Measurements from ENCODE around the gene CDH20. TPM values are rescaled to one million over a fixed set of nuclear protein-coding genes. Genes with fewer than 3 reads are reported as not detected.

Gene CDH20
- total and polyA plus RNA-seq, 8 donors: 0.15 to 1.5 (median 0.43) TPM; not detected in 5

- no peak overlapping the region for H3K4me3 ChIP-seq
- H3K9me3 ChIP-seq: no peaks in the 10 kb centered on the region
- H3K36me3 ChIP-seq: no peaks in the 10 kb centered on the region
- no peak overlapping the region for H3K27ac ChIP-seq
- TF ChIP-seq EP300 (IDR thresholded peaks at IDR 0.05) (no peak), POLR2AphosphoS5 (IDR thresholded peaks at IDR 0.05) (no peak), POLR2A (IDR thresholded peaks at IDR 0.05) (no peak), CTCF (IDR thresholded peaks at IDR 0.05) (no peak)
- H3K27me3 ChIP-seq: no peaks in the 10 kb centered on the region
- DNase-seq: no peak
- H3K4me1 ChIP-seq: no peaks in the 10 kb centered on the region
- intact Hi-C loops (cut with DNase I; ENCODE audit: low total_unique reads): no loop called here
- 56 to 71% (median 67%) methylated on average over 4 of the region's 4 CpGs for WGBS, 5 donors
These were observed 67.5 kb downstream of the CDH20 start for GRCh38 chr18:61400716-61401115.

- intact Hi-C loops (cut with DNase I; ENCODE audit: low total_unique reads): no loop called here
- no peaks in the 10 kb centered on the region for H3K36me3 ChIP-seq
- no peaks in the 10 kb centered on the region for H3K27me3 ChIP-seq
- no peaks in the 10 kb centered on the region for H3K9me3 ChIP-seq
- no peak overlapping the region for H3K27ac ChIP-seq
- no peak overlapping the region for H3K4me3 ChIP-seq
- TF ChIP-seq POLR2AphosphoS5 (IDR thresholded peaks at IDR 0.05): no peak
- no peak for TF ChIP-seq POLR2A (IDR thresholded peaks at IDR 0.05)
- no peak for TF ChIP-seq EP300 (IDR thresholded peaks at IDR 0.05)
- no peak for TF ChIP-seq CTCF (IDR thresholded peaks at IDR 0.05)
- H3K4me1 ChIP-seq: no peaks in the 10 kb centered on the region
- WGBS, 5 donors: 33 to 90% (median 49%) methylated on average over 1 of the region's 1 CpG
- peak in 1 of 2 donors; percentile 6 for DNase-seq
These were observed 69.5 kb downstream of the CDH20 start for GRCh38 chr18:61402726-61403125.

GRCh38 chr18:61413396-61413795, 80.2 kb downstream of the CDH20 start:
- TF ChIP-seq POLR2A (IDR thresholded peaks at IDR 0.05) (no peak), CTCF (IDR thresholded peaks at IDR 0.05) (no peak)
- Histone ChIP-seq H3K27ac (no peak overlapping the region), H3K4me1 (no peaks in the 10 kb centered on the region), H3K27me3 (no peaks in the 10 kb centered on the region), H3K4me3 (no peak overlapping the region), H3K36me3 (no peaks in the 10 kb centered on the region), H3K9me3 (no peaks in the 10 kb centered on the region)
- DNase-seq: no peak
- intact Hi-C loops (cut with DNase I; ENCODE audit: low total_unique reads): no loop called here
- 86 to 95% (median 89%) methylated on average over 1 of the region's 1 CpG for WGBS, 5 donors

GRCh38 chr18:61414086-61414485, 80.9 kb downstream of the CDH20 start:
- no peaks in the 10 kb centered on the region for H3K36me3 ChIP-seq
- H3K4me1 ChIP-seq: no peaks in the 10 kb centered on the region
- H3K4me3 ChIP-seq: no peak overlapping the region
- no peaks in the 10 kb centered on the region for H3K27me3 ChIP-seq
- WGBS, 5 donors: 81 to 86% (median 83%) methylated on average over 4 of the region's 4 CpGs
- no peak for TF ChIP-seq CTCF (IDR thresholded peaks at IDR 0.05)
- no peaks in the 10 kb centered on the region for H3K9me3 ChIP-seq
- no peak overlapping the region for H3K27ac ChIP-seq
- intact Hi-C loops (cut with DNase I; ENCODE audit: low total_unique reads): no loop called here
- no peak for DNase-seq

- WGBS, 5 donors: 48 to 65% (median 56%) methylated on average over 1 of the region's 1 CpG
- no peak for DNase-seq
- H3K36me3 ChIP-seq: no peaks in the 10 kb centered on the region
- H3K27me3 ChIP-seq: no peaks in the 10 kb centered on the region
- no peaks in the 10 kb centered on the region for H3K9me3 ChIP-seq
- intact Hi-C loops (cut with DNase I; ENCODE audit: low total_unique reads): no loop called here
- H3K4me3 ChIP-seq: no peak overlapping the region
- H3K4me1 ChIP-seq: no peaks in the 10 kb centered on the region
- TF ChIP-seq CTCF (IDR thresholded peaks at IDR 0.05) (no peak), EP300 (IDR thresholded peaks at IDR 0.05) (no peak), POLR2A (IDR thresholded peaks at IDR 0.05) (no peak), POLR2AphosphoS5 (IDR thresholded peaks at IDR 0.05) (no peak)
- H3K27ac ChIP-seq: no peak overlapping the region
These were observed 86.5 kb downstream of the CDH20 start for GRCh38 chr18:61419763-61420162.

Measured in stomach (tissue), 9 donors.